ENCODE results near the gene GALNT10. TPM values are rescaled to one million over a fixed set of nuclear protein-coding genes. Genes with fewer than 3 reads are reported as not detected.

GALNT10 gene
- total and polyA plus RNA-seq, 9 of the 15 experiments (the other 6 are each of a cell fraction or from before 2014, with no cell fraction given): 4.6 to 37.1 (median 13.3) TPM

DNA sequence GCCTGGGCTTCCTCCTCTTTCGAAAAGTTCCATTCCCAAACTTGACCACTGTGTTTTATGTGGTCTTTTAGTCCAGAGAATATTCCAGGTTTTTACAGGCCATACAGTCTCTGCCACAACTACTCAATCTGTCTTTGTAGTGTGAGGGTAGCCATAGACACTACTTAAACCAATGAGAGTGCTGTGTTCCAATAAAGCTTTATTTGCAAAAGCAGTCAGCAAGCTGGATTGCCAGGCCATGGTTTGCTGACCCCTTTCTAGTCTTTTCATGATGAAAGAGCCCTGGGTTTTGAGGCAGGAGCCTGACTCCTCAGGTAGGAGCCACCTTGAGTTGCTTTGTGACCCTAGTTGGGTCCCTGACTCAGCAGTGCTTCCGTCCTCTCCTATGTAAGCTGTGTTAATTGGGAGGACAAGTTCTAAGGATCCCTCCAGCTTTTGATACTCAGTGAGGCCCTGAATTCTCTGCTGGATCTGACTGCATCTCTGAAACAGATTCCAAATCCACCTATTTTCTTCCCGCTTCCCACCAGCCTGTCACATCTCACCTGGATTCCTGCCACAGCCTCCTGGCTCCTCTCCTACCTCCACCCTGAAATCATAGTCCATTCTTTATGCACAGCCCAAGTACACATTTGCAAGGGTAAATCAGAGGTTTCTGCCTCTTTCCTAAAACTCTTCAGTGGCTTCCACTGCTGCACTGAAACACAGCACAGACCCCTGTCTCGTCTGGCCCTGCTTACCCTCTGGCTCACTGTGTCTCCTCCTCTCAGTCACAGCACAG, 13.5 kb downstream of the GALNT10 start:
- H3K4me3 ChIP-seq: no peak overlapping the region

More for the DNA sequence above, 13.5 kb downstream of the GALNT10 start:
- no peaks in the 10 kb centered on the region for H3K9me1 ChIP-seq (ENCODE audit: control insufficient read depth, insufficient read depth, low read length)
- H3K9ac ChIP-seq (ENCODE audit: insufficient read depth in 1 of 2, low read depth in 2 of 2, low read length in 2 of 2): peak overlapping the region in 1 of 2 experiments; percentile 29; a peak in 1 of 4 replicates
- peaks cover 24 to 67% of the 10 kb centered on the region in 2 experiments for H3K4me1 ChIP-seq (replicated peaks in 1 of 2; ENCODE audit: control insufficient read depth in 2 of 2, insufficient read depth in 2 of 2, low read length in 2 of 2)
- H3K36me3 ChIP-seq (ENCODE audit: control insufficient read depth, insufficient read depth, low read length): peaks cover 11% of the 10 kb centered on the region; the same call in 2 of the 3 replicates
- in situ Hi-C loops (cut with MboI): no loop called here
- WGBS (ENCODE audit: insufficient coverage, low coverage, missing lambda C conversion rate): 81% methylated on average over 4 of the region's 4 CpGs
- FAIRE-seq: peak; percentile 32
- intact Hi-C loops (cut with micrococcal nuclease): no loop called here
- no peak overlapping the region; the same call in 1 of the 2 replicates for H3K4me2 ChIP-seq (ENCODE audit: insufficient read depth, low read length)
- H3K79me2 ChIP-seq (ENCODE audit: control insufficient read depth, insufficient read depth, low read length): peaks cover 56% of the 10 kb centered on the region
- ChIA-PET CTCF (ENCODE audit: low intra/inter-chr PET ratio) (no interaction called here), POLR2A (interaction anchor here (2.1 to 3.1 kb wide), 2 partner anchors 11 to 13 kb away, joined by 5 to 17 read pairs; partner anchors contain the start of gene GALNT10)
- no peak for ATAC-seq
- no peak for DNase-seq (ENCODE audit: extremely low read depth in 1 of 4, low spot score in 3 of 4)
- TF ChIP-seq, protein P1, sequence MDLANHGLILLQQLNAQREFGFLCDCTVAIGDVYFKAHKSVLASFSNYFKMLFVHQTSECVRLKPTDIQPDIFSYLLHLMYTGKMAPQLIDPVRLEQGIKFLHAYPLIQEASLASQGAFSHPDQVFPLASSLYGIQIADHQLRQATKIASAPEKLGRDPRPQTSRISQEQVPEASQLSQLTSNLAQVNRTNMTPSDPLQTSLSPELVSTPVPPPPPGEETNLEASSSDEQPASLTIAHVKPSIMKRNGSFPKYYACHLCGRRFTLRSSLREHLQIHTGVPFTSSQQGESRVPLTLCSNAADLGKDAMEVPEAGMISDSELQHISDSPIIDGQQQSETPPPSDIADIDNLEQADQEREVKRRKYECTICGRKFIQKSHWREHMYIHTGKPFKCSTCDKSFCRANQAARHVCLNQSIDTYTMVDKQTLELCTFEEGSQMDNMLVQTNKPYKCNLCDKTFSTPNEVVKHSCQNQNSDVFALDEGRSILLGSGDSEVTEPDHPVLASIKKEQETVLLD (IDR thresholded peaks at IDR 0.05): no peak
- TF ChIP-seq ZNF316 (IDR thresholded peaks at IDR 0.05): 0 out of 2 replicates have a peak, but pooled peaks have one; percentile 18
- TF ChIP-seq, protein P2, sequence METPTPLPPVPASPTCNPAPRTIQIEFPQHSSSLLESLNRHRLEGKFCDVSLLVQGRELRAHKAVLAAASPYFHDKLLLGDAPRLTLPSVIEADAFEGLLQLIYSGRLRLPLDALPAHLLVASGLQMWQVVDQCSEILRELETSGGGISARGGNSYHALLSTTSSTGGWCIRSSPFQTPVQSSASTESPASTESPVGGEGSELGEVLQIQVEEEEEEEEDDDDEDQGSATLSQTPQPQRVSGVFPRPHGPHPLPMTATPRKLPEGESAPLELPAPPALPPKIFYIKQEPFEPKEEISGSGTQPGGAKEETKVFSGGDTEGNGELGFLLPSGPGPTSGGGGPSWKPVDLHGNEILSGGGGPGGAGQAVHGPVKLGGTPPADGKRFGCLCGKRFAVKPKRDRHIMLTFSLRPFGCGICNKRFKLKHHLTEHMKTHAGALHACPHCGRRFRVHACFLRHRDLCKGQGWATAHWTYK (CRISPR knock-in tag; IDR thresholded peaks at IDR 0.05): no peak
- TF ChIP-seq, protein P3, sequence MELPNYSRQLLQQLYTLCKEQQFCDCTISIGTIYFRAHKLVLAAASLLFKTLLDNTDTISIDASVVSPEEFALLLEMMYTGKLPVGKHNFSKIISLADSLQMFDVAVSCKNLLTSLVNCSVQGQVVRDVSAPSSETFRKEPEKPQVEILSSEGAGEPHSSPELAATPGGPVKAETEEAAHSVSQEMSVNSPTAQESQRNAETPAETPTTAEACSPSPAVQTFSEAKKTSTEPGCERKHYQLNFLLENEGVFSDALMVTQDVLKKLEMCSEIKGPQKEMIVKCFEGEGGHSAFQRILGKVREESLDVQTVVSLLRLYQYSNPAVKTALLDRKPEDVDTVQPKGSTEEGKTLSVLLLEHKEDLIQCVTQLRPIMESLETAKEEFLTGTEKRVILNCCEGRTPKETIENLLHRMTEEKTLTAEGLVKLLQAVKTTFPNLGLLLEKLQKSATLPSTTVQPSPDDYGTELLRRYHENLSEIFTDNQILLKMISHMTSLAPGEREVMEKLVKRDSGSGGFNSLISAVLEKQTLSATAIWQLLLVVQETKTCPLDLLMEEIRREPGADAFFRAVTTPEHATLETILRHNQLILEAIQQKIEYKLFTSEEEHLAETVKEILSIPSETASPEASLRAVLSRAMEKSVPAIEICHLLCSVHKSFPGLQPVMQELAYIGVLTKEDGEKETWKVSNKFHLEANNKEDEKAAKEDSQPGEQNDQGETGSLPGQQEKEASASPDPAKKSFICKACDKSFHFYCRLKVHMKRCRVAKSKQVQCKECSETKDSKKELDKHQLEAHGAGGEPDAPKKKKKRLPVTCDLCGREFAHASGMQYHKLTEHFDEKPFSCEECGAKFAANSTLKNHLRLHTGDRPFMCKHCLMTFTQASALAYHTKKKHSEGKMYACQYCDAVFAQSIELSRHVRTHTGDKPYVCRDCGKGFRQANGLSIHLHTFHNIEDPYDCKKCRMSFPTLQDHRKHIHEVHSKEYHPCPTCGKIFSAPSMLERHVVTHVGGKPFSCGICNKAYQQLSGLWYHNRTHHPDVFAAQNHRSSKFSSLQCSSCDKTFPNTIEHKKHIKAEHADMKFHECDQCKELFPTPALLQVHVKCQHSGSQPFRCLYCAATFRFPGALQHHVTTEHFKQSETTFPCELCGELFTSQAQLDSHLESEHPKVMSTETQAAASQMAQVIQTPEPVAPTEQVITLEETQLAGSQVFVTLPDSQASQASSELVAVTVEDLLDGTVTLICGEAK (IDR thresholded peaks at IDR 0.05): peak; percentile 95
- TF ChIP-seq, protein P3 (CRISPR knock-in tag; IDR thresholded peaks at IDR 0.05): peak; percentile 86
- TF ChIP-seq DNMT1 (IDR thresholded peaks at IDR 0.05): no peak
- no peaks in the 10 kb centered on the region for H3K9me3 ChIP-seq (replicated peaks; ENCODE audit: control insufficient read depth, insufficient read depth, low read depth, low read length)
- H2AFZ ChIP-seq (ENCODE audit: low read depth, low read length): no peak overlapping the region
- peak overlapping the region; percentile 21; the same call in 1 of the 3 replicates for H3K27ac ChIP-seq (ENCODE audit: extremely low read depth, low read depth, low read length)
- H3K27me3 ChIP-seq (ENCODE audit: control insufficient read depth in 2 of 2, insufficient read depth in 2 of 2, low read length in 2 of 2): no peaks in the 10 kb centered on the region
- no peaks in the 10 kb centered on the region for H4K20me1 ChIP-seq (replicated peaks; ENCODE audit: control insufficient read depth, insufficient read depth, low read length)
- no TSS peak for BruUV-seq (replicated peaks)

All from K562 (cell line).